Neural cell (in vitro differentiated cells): ENCODE measurements around the gene VPS13C. TPM values are rescaled to one million over a fixed set of nuclear protein-coding genes. Genes with fewer than 3 reads are reported as not detected.

Experiments used
- H2AFZ ChIP-seq: fragments of 200-600, 300-800 bp; sonication (generic), shearing (Covaris generic); 2 replicates; pipeline ENCODE4 v1.6.0; 2014; ENCODE audit warnings: low read depth, mild to moderate bottlenecking, antibody characterized with exemption, low read length, moderate library complexity
- H3F3A ChIP-seq: fragments of 200-600 bp; shearing (Covaris generic); 2 replicates; pipeline ENCODE4 v1.6.1; 2016; ENCODE audit warnings: mild to moderate bottlenecking, moderate library complexity, mixed read lengths, antibody characterized with exemption, low read length; ENCODE audit not compliant: insufficient read depth, poor library complexity, severe bottlenecking
- H3K27ac ChIP-seq: fragments of 200-600, 300-800 bp; sonication (generic), shearing (Covaris generic); 2 replicates; pipeline ENCODE4 v1.5.1; 2014; ENCODE audit warnings: mild to moderate bottlenecking, low read length, moderate library complexity
- H3K27me3 ChIP-seq: fragments of 300-800, 200-600 bp; sonication (generic), shearing (Covaris generic); 2 replicates; pipeline ENCODE4 v1.6.0; 2014; ENCODE audit warnings: mild to moderate bottlenecking, low read depth, low read length, moderate library complexity; ENCODE audit not compliant: insufficient read depth
- H3K36me3 ChIP-seq: fragments of 300-800, 200-600 bp; sonication (generic), shearing (Covaris generic); 2 replicates; pipeline ENCODE4 v1.5.1; 2014; ENCODE audit warnings: mild to moderate bottlenecking, antibody characterized with exemption, low read length, moderate library complexity; ENCODE audit not compliant: insufficient read depth
- H3K4me2 ChIP-seq: fragments of 300-800, 200-600 bp; sonication (generic), shearing (Covaris generic); 2 replicates; pipeline ENCODE4 v1.6.0; 2014; ENCODE audit warnings: mild to moderate bottlenecking, low read length
- H3K4me3 ChIP-seq: fragments of 300-800, 200-600 bp; sonication (generic), shearing (Covaris generic); 2 replicates; pipeline ENCODE4 v1.5.1; 2014; ENCODE audit warnings: mild to moderate bottlenecking, low read length, moderate library complexity
- H3K79me2 ChIP-seq: fragments of 200-600 bp; shearing (Covaris generic); replicated peaks from 2 replicates; pipeline ENCODE4 v1.6.0; 2014; ENCODE audit warnings: mild to moderate bottlenecking, low read length, moderate library complexity; ENCODE audit not compliant: insufficient read depth
- H3K9ac ChIP-seq: fragments of 300-800, 200-600 bp; sonication (generic), shearing (Covaris generic); 2 replicates; pipeline ENCODE4 v1.6.1; 2016; ENCODE audit warnings: mild to moderate bottlenecking, low read length, mixed read lengths
- H3K9me2 ChIP-seq: fragments of 200-600 bp; shearing (Covaris generic); 2 replicates; pipeline ENCODE4 v1.6.1; 2016; ENCODE audit warnings: mild to moderate bottlenecking, low read length, mixed read lengths; ENCODE audit not compliant: insufficient read depth
- H3K9me3 ChIP-seq: fragments of 200-600, 300-800 bp; sonication (generic), shearing (Covaris generic); 2 replicates; pipeline ENCODE4 v1.6.1; 2016; ENCODE audit warnings: mild to moderate bottlenecking, mixed run types, low read length, moderate library complexity, mixed read lengths
- H4K20me1 ChIP-seq: fragments of 200-600 bp; shearing (Covaris generic); 2 replicates; pipeline ENCODE4 v1.6.1; 2016; ENCODE audit warnings: mild to moderate bottlenecking, mixed run types; ENCODE audit not compliant: insufficient read depth
- CTCF ChIP-seq: fragments of 450-650 bp; IDR thresholded peaks from 2 replicates; pipeline ENCODE4 v1.5.1; 2014; ENCODE audit warnings: antibody characterized with exemption, mild to moderate bottlenecking, moderate library complexity; ENCODE audit not compliant: poor library complexity, severe bottlenecking
- EP300 ChIP-seq: fragments of 450-650 bp; conservative IDR thresholded peaks from 2 replicates; pipeline ENCODE4 v1.6.1; 2014; ENCODE audit warnings: antibody characterized with exemption, mild to moderate bottlenecking, moderate library complexity; ENCODE audit not compliant: poor library complexity, severe bottlenecking
- EZH2 ChIP-seq: fragments of 200-600, 300-800 bp; shearing (Covaris generic), sonication (generic); IDR thresholded peaks from 2 replicates; pipeline ENCODE4 v1.6.1; 2014; ENCODE audit warnings: antibody characterized with exemption, low read length, borderline replicate concordance, mild to moderate bottlenecking; ENCODE audit not compliant: insufficient read depth, poor library complexity, severe bottlenecking
- MXI1 ChIP-seq: fragments of 450-650 bp; conservative IDR thresholded peaks from 2 replicates; pipeline ENCODE4 v1.6.1; 2014; ENCODE audit warnings: antibody characterized with exemption, mild to moderate bottlenecking; ENCODE audit not compliant: poor library complexity, severe bottlenecking
- POLR2AphosphoS5 ChIP-seq: IDR thresholded peaks from 2 replicates; pipeline ENCODE4 v1.6.1; 2012
- RAD21 ChIP-seq: fragments of 450-650 bp; conservative IDR thresholded peaks from 2 replicates; pipeline ENCODE4 v1.6.1; 2014; ENCODE audit warnings: antibody characterized with exemption, mild to moderate bottlenecking, moderate library complexity
- SMC3 ChIP-seq: fragments of 450-650 bp; conservative IDR thresholded peaks from 2 replicates; pipeline ENCODE4 v1.6.1; 2014; ENCODE audit warnings: antibody characterized with exemption, mild to moderate bottlenecking, moderate library complexity; ENCODE audit not compliant: poor library complexity
- TAF1 ChIP-seq: IDR thresholded peaks from 2 replicates; pipeline ENCODE4 v1.6.1; 2012; ENCODE audit warnings: low read depth
- polyA plus RNA-seq: library from polyadenylated mRNA; depleted of rRNA; stranded (reverse); fragments of >200 nt; gene quantifications from 2 replicates; pipeline ENCODE4 v1.2.3, GENCODE V29; 2014
- TF ChIP-seq, protein P1 (sequence below): IDR thresholded peaks from 2 replicates; pipeline ENCODE4 v1.6.1; 2012; ENCODE audit warnings: borderline replicate concordance

Gene VPS13C
- polyA plus RNA-seq, 1 donor from 2014 or later, result 92.6 TPM

- no peaks in the 10 kb centered on the region for H3F3A ChIP-seq
- no peaks in the 10 kb centered on the region for H3K9me3 ChIP-seq
- no peaks in the 10 kb centered on the region for H3K36me3 ChIP-seq
- no peak overlapping the region for H3K4me3 ChIP-seq
- no peak for TF ChIP-seq POLR2AphosphoS5
- H4K20me1 ChIP-seq, result no peaks in the 10 kb centered on the region
- H3K9me2 ChIP-seq, result no peaks in the 10 kb centered on the region
- no peaks in the 10 kb centered on the region for H3K79me2 ChIP-seq
- no peak overlapping the region for H3K9ac ChIP-seq
- no peak overlapping the region for H3K27ac ChIP-seq
- H3K27me3 ChIP-seq, result no peaks in the 10 kb centered on the region
- no peak overlapping the region for H3K4me2 ChIP-seq
- no peak overlapping the region for H2AFZ ChIP-seq
Observed at GRCh38 chr15:62094388-62094787, 34.1 kb upstream of the VPS13C start.

- no peak overlapping the region for H3K9ac ChIP-seq
- no peaks in the 10 kb centered on the region for H4K20me1 ChIP-seq
- TF ChIP-seq EZH2, result no peak
- TF ChIP-seq SMC3, result no peak
- TF ChIP-seq EP300, result no peak
- TF ChIP-seq, protein P1, sequence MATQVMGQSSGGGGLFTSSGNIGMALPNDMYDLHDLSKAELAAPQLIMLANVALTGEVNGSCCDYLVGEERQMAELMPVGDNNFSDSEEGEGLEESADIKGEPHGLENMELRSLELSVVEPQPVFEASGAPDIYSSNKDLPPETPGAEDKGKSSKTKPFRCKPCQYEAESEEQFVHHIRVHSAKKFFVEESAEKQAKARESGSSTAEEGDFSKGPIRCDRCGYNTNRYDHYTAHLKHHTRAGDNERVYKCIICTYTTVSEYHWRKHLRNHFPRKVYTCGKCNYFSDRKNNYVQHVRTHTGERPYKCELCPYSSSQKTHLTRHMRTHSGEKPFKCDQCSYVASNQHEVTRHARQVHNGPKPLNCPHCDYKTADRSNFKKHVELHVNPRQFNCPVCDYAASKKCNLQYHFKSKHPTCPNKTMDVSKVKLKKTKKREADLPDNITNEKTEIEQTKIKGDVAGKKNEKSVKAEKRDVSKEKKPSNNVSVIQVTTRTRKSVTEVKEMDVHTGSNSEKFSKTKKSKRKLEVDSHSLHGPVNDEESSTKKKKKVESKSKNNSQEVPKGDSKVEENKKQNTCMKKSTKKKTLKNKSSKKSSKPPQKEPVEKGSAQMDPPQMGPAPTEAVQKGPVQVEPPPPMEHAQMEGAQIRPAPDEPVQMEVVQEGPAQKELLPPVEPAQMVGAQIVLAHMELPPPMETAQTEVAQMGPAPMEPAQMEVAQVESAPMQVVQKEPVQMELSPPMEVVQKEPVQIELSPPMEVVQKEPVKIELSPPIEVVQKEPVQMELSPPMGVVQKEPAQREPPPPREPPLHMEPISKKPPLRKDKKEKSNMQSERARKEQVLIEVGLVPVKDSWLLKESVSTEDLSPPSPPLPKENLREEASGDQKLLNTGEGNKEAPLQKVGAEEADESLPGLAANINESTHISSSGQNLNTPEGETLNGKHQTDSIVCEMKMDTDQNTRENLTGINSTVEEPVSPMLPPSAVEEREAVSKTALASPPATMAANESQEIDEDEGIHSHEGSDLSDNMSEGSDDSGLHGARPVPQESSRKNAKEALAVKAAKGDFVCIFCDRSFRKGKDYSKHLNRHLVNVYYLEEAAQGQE, result no peak
- TF ChIP-seq TAF1, result no peak
- no peak for TF ChIP-seq POLR2AphosphoS5
- TF ChIP-seq MXI1, result no peak
- TF ChIP-seq CTCF, result no peak
- no peak for TF ChIP-seq RAD21
- no peak overlapping the region for H3K27ac ChIP-seq
- H3K36me3 ChIP-seq, result no peaks in the 10 kb centered on the region
- no peaks in the 10 kb centered on the region for H3K9me2 ChIP-seq
- H3K4me2 ChIP-seq, result no peak overlapping the region
- H3K4me3 ChIP-seq, result no peak overlapping the region
- no peak overlapping the region for H2AFZ ChIP-seq
- no peaks in the 10 kb centered on the region for H3K9me3 ChIP-seq
- no peaks in the 10 kb centered on the region for H3K27me3 ChIP-seq
- H3K79me2 ChIP-seq, result no peaks in the 10 kb centered on the region
- H3F3A ChIP-seq, result no peaks in the 10 kb centered on the region
Observed at GRCh38 chr15:62093809-62094208, 33.6 kb upstream of the VPS13C start.

DNA sequence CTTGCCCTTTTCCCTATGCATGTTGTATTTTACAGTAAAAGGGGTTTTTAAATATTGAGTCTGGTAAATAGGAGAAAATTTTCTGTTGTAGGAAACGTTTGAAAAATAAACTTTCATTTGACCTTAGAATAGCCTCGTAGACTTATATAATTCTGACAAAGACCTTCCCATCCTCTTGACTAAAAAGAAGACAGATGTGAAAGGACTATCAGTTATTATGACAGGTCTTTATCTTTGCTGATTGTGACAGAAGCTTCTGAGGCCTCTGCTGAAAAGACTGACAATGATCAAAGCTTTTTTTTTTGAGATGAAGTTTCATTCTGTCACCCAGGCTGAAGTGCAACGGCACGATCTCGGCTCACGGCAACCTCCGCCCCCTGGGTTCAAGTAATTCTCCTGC lies 30.7 kb upstream of the VPS13C start:
- Histone ChIP-seq H3K9me3 (no peaks in the 10 kb centered on the region), H3K27me3 (no peaks in the 10 kb centered on the region), H3K4me3 (no peak overlapping the region), H3K9me2 (no peaks in the 10 kb centered on the region), H4K20me1 (no peaks in the 10 kb centered on the region), H3K36me3 (no peaks in the 10 kb centered on the region), H3K9ac (no peak overlapping the region), H3K4me2 (no peak overlapping the region), H3F3A (no peaks in the 10 kb centered on the region), H3K79me2 (no peaks in the 10 kb centered on the region), H3K27ac (no peak overlapping the region), H2AFZ (no peak overlapping the region)
- TF ChIP-seq RAD21 (no peak), MXI1 (no peak), CTCF (no peak), POLR2AphosphoS5 (no peak), SMC3 (no peak), EP300 (no peak), TAF1 (no peak), EZH2 (no peak)
- TF ChIP-seq, protein P1, result no peak
